Superior temporal gyrus (tissue), 1 donor: ENCODE data around the gene CRYBA1.
A peak's percentile ranks its signal among the peaks of the same experiment; 100 is the strongest.

Experiments used
- DNase-seq: peaks from one replicate; pipeline ENCODE4 v3.0.0-alpha.2; 2016; ENCODE audit errors: extremely low spot score

CRYBA1 gene

DNA sequence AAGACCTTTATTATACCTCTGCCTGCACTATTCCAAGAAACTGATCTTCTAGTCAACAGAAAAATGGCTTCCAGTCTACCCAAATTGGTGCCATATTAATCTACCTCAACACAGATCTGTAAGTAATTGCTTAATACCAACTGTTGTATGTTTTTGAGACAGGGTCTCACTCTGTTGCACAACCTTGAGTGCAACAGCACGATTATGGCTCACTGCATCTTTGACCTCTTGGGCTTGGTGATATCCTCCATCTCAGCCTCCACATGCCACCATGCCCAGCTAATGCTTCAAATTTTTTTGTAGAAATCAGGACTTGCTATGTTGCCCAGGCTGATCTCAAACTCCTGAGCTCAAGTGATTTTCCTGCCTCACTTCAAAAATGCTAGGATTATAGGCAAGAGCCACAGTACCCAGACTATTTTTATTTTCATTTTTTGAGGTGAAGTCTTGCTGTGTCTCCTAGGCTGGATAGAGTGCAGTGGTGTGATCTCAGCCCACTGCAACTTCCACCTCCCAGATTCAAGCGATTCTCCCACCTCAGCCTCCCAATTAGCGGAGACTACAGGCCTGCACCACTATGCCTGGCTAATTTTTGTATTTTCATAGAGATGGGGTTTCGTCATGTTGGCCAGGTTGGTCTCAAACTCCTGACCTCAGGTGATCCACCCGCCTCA is 32.9 kb downstream of the CRYBA1 start:
- no peak for DNase-seq

DNA sequence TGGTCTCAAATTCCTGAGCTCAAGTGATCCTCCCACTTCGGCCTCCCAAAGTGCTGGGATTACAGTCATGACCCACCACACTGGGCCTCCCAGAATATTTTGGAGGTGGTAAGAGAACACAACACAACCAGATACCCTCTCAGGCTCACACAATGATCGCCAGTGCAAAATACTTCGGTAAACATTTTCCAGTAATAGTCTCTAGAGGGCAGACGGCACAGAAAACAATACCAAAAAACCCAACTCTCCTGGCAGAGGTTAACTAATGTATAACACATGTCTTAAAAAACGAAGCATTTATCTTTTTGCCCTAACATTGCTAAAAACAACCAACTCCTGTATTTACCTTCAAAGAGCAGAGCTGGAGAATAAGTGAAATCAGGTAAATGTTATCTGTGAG is 36.8 kb downstream of the CRYBA1 start:
- no peak for DNase-seq

- DNase-seq = no peak
Measured at GRCh38 chr17:29283961-29284360, 37.3 kb downstream of the CRYBA1 start.

DNA sequence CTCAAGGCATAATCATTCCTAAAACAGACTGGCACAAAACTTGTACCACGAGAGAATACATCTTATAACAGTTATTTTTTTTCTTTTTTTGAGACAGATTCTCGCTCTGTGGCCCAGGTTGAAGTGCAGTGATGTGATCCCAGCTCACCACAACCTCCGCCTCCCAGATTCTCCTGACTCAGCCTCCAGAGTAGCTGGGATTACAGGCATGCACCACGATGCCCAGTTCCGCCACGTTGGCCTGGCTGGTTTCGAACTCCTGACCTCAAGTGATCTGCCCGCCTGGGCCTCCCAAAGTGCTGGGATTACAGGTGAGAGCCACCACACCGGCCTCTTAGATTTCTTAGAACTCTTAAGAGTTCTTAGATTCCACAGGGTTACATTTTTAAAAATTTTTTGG is 43.2 kb downstream of the CRYBA1 start:
- no peak for DNase-seq

DNA sequence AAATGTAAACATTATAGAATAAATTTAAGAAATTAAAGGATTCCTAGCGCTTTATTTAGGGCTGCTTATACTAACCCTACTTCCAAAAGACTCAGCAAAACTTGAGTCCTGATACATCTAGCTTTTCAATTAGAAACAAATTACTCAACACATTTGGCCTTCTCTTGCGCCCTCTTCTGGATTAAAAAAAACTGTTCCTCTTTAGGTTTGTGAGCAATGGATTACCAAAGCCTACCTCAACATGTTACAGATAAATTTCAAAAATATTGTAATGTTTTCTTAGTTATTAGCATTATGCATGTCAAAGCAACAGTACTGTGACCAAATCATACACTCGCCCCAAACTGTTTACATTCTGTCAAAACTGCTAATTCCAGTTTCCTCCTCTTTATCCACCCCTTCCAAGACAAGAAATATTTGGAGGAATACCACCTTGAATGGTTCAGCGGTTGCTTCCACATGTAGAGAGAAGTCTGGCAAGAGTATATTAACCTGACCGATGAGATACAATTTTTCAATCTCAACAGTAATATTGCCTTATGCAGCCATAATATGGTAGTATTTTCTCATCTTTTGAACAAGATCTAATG is 44.6 kb downstream of the CRYBA1 start:
- peak; percentile 97 for DNase-seq

DNA sequence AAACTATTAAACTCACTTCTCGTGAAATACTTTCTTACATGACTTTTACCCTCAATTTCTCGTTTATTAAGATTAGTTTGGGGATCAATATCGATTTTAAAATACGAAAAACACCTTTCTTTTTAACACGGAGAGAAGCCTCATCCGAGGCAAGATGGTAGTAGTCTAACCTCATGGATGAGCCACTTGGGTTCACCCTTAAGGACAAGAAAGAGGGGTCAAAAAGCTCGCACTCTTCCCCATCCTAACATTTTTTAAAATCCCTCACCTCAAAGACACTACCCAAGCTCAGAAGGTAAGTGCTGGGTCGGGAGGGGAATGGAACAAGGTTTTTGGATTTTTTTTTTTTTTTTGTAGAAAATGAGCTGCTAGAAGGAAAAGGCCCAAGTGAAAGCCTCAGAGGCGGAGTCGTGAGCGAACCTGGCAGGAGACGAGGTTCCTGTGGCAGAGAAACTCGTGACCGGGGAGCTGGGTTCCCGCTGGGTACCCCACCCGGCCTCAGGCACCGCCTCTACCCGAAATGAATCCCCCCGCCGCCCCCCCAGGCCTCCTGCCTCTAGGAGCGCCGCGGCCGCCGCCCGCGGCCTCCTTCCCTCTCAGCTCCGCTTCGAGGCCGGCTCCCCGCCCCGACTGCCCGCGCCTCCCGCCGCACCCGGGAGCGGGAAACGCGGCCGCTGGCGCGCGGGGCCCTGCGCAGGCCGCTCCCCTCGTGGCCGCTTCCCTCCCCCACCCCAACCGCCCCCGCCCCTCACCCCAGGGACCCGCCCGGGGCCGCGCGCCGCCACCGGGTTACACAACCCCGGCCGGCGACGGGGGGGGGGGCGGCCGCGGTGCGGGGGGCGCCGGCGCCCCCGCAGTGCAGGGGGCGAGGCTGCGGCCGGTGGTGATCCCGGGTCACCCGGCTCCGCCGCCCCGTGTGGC is 45.7 kb downstream of the CRYBA1 start:
- peak; percentile 55 for DNase-seq

DNA sequence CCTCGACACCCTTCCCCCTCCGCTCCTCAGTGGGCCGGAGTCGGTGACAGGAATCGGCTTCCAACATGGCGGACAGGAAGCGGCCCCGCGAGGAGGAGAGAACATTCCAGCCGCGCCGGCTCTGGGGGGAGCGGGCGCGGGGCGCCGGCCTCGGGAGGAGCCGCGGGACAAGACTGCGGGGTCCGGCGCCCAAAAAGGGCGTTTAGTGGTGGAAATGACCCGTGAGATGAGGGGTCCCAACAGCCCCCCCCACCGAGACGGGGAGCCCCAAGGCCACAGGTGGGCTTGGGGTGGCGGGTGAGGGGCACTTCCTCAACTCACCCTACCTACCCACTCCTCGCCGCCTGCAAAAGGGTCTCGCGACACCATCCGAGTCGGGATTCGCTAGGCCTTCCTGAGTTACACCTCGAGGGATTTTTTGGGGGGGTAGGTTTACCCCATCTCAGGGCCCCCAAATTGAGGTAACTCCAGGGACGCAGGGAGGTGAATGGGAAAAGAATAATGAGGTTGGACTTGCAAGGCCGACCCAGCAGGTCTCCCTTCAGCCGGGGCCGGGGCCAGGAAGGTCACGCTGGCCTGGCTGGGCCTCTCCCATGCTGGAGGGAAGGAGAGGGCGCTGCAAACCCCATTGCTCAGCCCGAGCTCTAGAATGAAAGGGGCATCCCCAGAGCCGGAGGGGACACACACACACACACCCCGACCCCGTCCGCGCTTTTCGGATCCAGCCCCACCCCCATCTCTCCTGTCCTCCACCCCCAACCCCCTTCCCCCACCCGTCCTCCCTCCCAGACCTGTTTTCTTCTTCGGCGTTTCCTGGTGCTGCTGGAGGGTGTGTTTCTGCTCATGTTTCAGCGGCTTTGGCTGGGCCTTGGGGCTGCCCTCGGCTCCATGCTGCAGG is 46.6 kb downstream of the CRYBA1 start:
- DNase-seq = peak; percentile 45

GRCh38 chr17:29293890-29294579 is 47.4 kb downstream of the CRYBA1 start, which contains the start of gene NUFIP2:
Gene NUFIP2 (minus strand): TSS chr17:29294148. CDS start chr17:29294059, 89 bp downstream.
- peak; percentile 99 for DNase-seq

DNA sequence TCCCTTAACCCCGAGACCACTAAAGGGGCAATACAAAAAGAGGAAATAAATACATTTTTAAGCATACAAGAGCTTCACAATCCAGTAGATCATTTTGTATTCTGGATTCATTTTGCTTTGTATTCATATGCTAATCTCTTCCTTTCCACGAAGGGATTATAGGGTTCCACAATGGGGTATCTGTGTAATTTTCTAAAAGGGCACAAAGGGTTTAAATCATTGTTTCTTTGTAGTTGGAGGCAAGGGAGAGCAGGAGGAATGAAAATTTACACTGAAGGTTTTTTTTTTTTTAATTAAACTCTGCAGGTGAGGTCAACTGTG is 47.9 kb downstream of the CRYBA1 start:
- DNase-seq = no peak

DNA sequence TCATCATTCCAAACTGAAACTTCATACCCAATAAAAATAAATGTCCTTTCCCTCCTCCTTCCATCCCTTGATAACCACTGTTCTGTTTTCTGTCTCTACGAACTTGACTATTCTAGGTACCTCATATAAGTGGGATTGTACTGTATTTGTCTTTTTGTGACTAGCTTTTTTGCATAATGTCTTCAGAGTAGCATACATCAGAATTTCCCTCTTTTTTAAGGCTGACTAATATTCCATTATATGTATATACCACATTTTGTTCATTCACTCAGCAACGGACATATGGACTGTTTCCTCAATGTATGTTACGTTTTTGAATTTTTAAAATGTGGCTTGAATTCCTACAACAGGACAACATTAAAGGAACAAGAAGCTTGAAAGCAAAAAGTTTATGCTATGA is 48.8 kb downstream of the CRYBA1 start:
- no peak for DNase-seq

GRCh38 chr17:29299031-29299430 is 52.4 kb downstream of the CRYBA1 start:
- no peak for DNase-seq

- no peak for DNase-seq
Measured at GRCh38 chr17:29303386-29303785, 56.7 kb downstream of the CRYBA1 start.
